Coronary artery (tissue), 2 donors: Measurements from ENCODE around the gene ZNF22.

Experiments used
- DNase-seq: peaks from one replicate; pipeline ENCODE4 v3.0.0-alpha.2; 2017; ENCODE audit warnings: low spot score
- H3K27ac ChIP-seq, 2 donors: fragments of 200-600 bp; sonication (generic); one replicate each; pipeline ENCODE4 v1.5.1; 2016 to 2019
- H3K4me3 ChIP-seq: fragments of 200-600 bp; sonication (generic); 2 replicates; pipeline ENCODE4 v1.5.1; 2016; ENCODE audit warnings: mild to moderate bottlenecking, moderate library complexity
- TF ChIP-seq, protein P1 (sequence below): fragments of 200-600 bp; sonication (generic); IDR thresholded peaks from one replicate; pipeline ENCODE4 v1.5.1; 2019; ENCODE audit warnings: antibody characterized with exemption

ZNF22 gene

DNA sequence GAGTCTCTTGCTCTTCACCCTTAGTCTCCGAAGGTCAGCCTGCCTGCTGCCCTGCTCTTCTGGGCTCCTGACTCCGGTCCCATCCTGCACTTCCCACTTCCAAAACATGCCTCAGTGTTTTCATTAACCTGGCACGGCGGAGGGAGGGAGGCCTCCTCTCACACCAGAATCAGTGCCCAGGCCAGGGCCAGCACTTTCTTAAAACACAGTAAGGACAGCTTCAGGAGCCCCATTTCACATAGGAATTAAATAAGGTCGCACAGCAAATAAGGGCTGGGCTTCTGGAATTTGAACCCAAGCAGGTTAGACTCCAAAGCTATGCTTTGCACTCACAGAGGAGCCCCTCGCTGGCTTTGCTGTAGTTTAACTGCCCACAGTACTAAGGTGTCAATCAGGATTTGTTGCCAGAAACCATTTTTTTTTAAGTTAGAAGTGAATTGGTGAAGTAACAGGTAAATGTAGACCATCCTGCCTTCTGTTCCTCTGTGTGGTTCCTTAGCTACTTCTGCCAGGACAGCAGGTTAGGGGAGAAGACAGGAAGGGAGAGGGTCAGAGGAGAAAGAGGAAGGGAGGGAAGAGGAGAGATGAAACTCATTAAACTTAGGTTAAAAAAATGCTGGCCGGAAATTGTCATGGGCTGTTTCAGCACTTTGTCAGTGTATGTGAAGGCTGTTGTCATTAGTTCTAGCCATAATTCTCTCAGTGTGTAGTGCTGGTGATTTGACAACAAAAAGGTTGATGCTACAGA lies 40.1 kb upstream of the ZNF22 start:
- TF ChIP-seq, protein P1, sequence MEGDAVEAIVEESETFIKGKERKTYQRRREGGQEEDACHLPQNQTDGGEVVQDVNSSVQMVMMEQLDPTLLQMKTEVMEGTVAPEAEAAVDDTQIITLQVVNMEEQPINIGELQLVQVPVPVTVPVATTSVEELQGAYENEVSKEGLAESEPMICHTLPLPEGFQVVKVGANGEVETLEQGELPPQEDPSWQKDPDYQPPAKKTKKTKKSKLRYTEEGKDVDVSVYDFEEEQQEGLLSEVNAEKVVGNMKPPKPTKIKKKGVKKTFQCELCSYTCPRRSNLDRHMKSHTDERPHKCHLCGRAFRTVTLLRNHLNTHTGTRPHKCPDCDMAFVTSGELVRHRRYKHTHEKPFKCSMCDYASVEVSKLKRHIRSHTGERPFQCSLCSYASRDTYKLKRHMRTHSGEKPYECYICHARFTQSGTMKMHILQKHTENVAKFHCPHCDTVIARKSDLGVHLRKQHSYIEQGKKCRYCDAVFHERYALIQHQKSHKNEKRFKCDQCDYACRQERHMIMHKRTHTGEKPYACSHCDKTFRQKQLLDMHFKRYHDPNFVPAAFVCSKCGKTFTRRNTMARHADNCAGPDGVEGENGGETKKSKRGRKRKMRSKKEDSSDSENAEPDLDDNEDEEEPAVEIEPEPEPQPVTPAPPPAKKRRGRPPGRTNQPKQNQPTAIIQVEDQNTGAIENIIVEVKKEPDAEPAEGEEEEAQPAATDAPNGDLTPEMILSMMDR: no peak
- Histone ChIP-seq H3K4me3 (peak overlapping the region; percentile 94), H3K27ac (peak overlapping the region; percentile 78 to 91)
- peak; percentile 72 for DNase-seq

- Histone ChIP-seq H3K4me3 (peak overlapping the region; percentile 94), H3K27ac (peak overlapping the region; percentile 78 to 91)
- peak; percentile 55 for DNase-seq
- TF ChIP-seq, protein P1: no peak
Observed at GRCh38 chr10:44961230-44961571, 39.5 kb upstream of the ZNF22 start.

GRCh38 chr10:44961931-44962750 lies 38.6 kb upstream of the ZNF22 start:
- peak overlapping the region; percentile 1 to 92 for H3K27ac ChIP-seq
- TF ChIP-seq, protein P1: no peak
- peak; percentile 59 for DNase-seq
- H3K4me3 ChIP-seq: peak overlapping the region; percentile 94

GRCh38 chr10:44962870-44963738 lies 37.6 kb upstream of the ZNF22 start:
- peak overlapping the region; percentile 86 to 92 for H3K27ac ChIP-seq
- peak overlapping the region; percentile 94 for H3K4me3 ChIP-seq
- no peak for DNase-seq
- TF ChIP-seq, protein P1: no peak

GRCh38 chr10:44963772-44964633 lies 36.7 kb upstream of the ZNF22 start:
- Histone ChIP-seq H3K27ac (peak overlapping the region; percentile 86 to 92), H3K4me3 (peak overlapping the region; percentile 94)
- TF ChIP-seq, protein P1: no peak
- DNase-seq: peak; percentile 90

GRCh38 chr10:44965104-44965503 lies 35.6 kb upstream of the ZNF22 start:
- DNase-seq: no peak
- Histone ChIP-seq H3K27ac (peak overlapping the region; percentile 86 to 92), H3K4me3 (peak overlapping the region; percentile 94)
- TF ChIP-seq, protein P1: no peak
